NCI-H345 (cell line): ENCODE measurements around the gene XBP1.
A peak's percentile ranks its signal among the peaks of the same experiment; 100 is the strongest.
"Not testable (repeated sequence)": the region's sequence is repeated elsewhere in the genome, so short reads cannot be mapped to it uniquely, and the experiment has no call there.

Experiments
- DNase-seq: peaks from one replicate; lab custom pipeline; 2025; lab: John Stamatoyannopoulos, UW

XBP1 gene

GRCh38 chr22:28791841-28792490 is 8.4 kb downstream of the XBP1 start:
- no peak for DNase-seq

DNA sequence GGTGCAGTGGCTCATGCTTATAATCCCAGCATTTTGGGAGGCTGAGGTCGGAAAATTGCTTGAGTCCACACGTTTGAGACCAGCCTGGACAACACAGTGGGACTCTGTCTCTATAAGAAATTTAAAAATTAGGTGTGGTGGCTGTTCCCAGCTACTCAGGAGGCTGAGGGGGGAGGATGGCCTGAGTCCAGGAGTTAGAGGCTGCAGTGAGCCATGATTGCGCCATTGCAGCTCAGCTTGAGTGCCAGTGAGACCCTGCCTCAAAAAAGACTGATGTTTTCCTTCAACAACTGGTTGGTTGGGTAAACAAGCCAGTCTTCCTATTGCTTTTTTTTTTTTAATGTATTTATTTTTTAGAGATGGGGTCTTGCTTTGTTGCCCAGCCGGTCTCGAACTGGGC is 9.2 kb downstream of the XBP1 start:
- no peak for DNase-seq

GRCh38 chr22:28788601-28789000 is 11.8 kb downstream of the XBP1 start:
- no peak for DNase-seq

- no peak for DNase-seq
Observed at GRCh38 chr22:28783786-28784671, 16.3 kb downstream of the XBP1 start.

GRCh38 chr22:28780296-28780695 is 20.1 kb downstream of the XBP1 start:
- no peak for DNase-seq

GRCh38 chr22:28779833-28780232 is 20.5 kb downstream of the XBP1 start:
- DNase-seq = no peak

GRCh38 chr22:28774378-28774777 is 26.0 kb downstream of the XBP1 start:
- DNase-seq = no peak

DNA sequence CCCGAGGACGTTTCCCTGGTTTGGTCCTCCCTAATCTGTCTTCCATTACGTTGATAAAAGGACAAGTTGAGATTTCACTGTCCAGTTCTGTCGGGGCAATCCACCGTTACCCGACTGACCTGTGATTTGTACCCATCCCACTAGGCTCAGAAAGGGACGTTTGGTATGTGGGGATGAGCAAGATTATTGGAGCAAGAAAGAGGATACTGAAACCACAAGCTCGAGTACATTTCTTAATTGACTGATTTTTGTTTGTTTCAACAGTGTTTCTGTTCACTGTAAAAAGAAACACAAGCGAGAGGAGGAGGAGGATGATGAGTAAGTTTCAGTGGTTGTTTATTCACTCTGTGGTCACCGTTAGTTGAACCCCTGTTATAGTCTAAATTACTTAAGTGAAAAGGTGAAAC is 26.9 kb downstream of the XBP1 start:
- DNase-seq = no peak

DNA sequence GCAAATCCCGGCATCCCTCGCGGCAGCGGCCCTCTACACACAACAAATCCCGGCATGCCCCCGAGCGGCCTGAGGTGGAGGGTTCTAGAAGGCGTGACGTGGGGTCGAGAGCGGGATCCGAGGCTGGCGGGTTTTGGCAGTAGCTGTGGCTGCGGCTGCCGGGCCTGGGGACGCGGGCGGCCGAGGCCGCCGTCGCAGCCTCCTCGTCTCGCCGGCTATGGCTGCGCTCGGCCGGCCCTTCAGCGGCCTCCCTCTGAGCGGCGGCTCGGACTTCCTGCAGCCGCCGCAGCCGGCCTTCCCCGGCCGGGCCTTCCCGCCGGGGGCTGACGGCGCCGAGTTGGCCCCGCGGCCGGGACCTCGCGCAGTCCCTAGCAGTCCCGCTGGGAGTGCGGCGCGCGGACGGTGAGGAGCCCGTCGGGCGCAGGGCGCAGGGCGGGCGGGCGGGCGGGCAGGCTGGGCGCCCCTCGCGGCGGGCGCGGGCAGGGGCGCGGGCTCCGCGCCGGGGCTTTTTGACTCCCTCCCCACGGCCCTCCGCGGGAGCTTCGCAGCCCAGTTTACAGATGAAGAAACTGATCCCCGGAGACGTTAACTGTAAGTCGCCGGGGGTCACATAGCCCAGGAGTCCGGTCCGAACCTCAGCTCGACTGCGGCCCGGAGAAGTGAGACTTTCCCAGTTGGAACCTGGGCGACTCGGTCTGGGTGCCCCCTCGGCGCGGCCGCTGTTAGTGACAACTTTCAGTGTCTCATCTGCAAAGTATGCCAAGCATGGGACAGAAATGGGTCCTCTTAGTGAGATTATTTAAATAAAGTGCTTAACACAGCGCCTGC is 27.5 kb downstream of the XBP1 start, which contains the start of gene CCDC117:
Gene CCDC117, plus strand, starts transcription at position 63 of the 828 bp plus-strand sequence. Its CDS starts 155 bp downstream, at position 218.
- peak; percentile 91 for DNase-seq

GRCh38 chr22:28771195-28771791 is 29.1 kb downstream of the XBP1 start:
- peak; percentile 62 for DNase-seq

- no peak for DNase-seq
Observed at GRCh38 chr22:28769394-28770085, 30.8 kb downstream of the XBP1 start.

- no peak for DNase-seq
Observed at GRCh38 chr22:28768701-28769393, 31.5 kb downstream of the XBP1 start.

DNA sequence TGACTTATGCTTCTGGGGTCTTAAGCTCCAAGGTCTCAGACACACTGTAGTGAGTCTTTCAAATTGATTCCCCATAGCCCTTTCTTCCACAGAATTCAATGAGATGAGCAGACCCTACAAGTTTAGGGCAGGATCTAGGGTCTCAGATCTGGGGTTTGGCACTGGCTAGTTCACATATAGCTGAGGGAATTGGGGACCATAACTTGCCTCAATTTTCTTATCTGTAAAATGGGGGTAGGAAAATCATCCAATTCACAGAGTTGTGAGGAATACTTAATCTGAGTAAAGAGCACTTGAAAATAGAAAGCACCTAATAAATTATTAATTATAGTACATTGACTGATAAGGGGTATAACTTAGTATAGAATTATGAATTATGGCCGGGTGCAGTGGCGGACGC is 33.7 kb downstream of the XBP1 start:
- no peak for DNase-seq

- not testable (repeated sequence) for DNase-seq
Observed at GRCh38 chr22:28762000-28762399, 38.4 kb downstream of the XBP1 start.

DNA sequence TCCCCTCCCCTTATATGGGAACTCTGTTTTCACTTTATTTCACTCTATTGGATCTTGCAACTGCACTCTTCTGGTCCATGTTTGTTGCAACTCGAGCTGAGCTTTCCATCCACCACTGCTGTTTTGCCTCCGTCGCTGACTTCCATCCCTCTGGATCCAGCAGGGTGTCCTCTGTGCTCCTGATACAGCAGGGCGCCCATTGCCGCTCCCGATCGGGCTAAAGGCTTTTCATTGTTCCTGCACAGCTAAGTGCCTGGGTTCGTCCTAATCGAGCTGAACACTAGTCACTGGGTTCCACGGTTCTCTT is 39.0 kb downstream of the XBP1 start:
- DNase-seq = no peak

DNA sequence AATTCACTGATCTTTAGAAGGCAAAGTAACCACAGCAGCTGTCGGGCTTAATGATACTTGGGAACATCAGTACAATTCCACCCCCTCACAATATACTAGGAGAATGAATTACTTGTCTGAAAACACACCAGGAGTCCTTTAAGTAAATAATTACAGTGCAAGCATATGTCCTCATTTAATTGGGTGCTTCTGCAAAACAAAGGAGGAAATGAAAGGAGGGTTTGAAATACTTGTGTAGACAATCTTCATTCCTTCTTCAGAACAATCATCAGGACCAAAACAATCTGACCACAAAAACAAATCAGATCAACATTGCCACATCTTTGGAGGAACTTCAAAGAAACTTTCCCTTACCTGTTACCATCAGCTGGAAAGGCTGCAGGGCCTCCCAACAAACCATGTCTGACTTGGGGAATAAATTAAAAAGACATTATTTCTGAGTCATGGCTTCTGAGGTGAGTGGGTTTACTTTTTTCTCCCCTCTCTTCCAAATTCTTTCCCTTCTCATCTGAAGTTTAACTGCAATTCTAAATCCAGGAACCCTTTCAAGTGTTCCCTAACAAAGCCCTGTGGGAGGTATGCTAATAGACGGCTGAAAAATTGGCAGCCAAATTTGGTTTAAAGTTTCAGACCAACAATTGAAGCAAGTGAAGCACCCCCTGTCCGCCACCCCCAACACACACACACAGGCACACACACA is 40.4 kb downstream of the XBP1 start:
- peak; percentile 64 for DNase-seq

GRCh38 chr22:28754512-28754911 is 45.9 kb downstream of the XBP1 start:
- DNase-seq = not testable (repeated sequence)

GRCh38 chr22:28750471-28750881 is 49.9 kb downstream of the XBP1 start:
- DNase-seq = no peak
